CD4-positive, alpha-beta T cell (primary cell): ENCODE data around the gene AMFR. TPM values are rescaled to one million over a fixed set of nuclear protein-coding genes. Genes with fewer than 3 reads are reported as not detected.

Experiments used
- ATAC-seq: fragments of 200-7000 bp; cut with Tn5 transposase; one replicate; pipeline ENCODE4 v1.10.0; 2022; ENCODE audit warnings: mild to moderate bottlenecking; ENCODE audit not compliant: poor library complexity
- CTCF ChIA-PET: fragments of 350-600 bp; sonication (Branson Sonifier 250); formaldehyde crosslinking; loops from one replicate; lab custom pipeline; 2021; ENCODE audit warnings: antibody characterized with exemption, inconsistent platforms; lab: Charles Lee
- POLR2A ChIA-PET: fragments of 350-600 bp; sonication (Branson Sonifier 250); formaldehyde crosslinking; loops from one replicate; lab custom pipeline; 2021; ENCODE audit warnings: antibody characterized with exemption, inconsistent platforms; lab: Charles Lee
- DNase-seq, 14 experiments: peaks; one replicate each; pipeline ENCODE4 v3.0.0-alpha.2; 2013 to 2020; ENCODE audit warnings: mixed read lengths in 2 of 14
- H3K27ac ChIP-seq, 2 donors: one replicate each; pipeline versions ENCODE4 v1.5.1 to v1.7.0; 2013; ENCODE audit warnings: low read length in 2 of 2, low read depth in 1 of 2, mild to moderate bottlenecking in 1 of 2
- H3K27me3 ChIP-seq, 2 experiments: 1 replicate in 1 of 2; 2 replicates in 1 of 2; pipeline versions ENCODE4 v1.6.1 to v1.7.0; 2013; ENCODE audit warnings: low read length in 2 of 2, control low read depth in 1 of 2, mild to moderate bottlenecking in 1 of 2, moderate library complexity in 1 of 2; ENCODE audit not compliant: insufficient read depth in 2 of 2, control insufficient read depth in 1 of 2
- H3K36me3 ChIP-seq: one replicate; pipeline ENCODE4 v1.6.1; 2013; ENCODE audit warnings: low read length, control low read depth; ENCODE audit not compliant: insufficient read depth
- H3K4me1 ChIP-seq: one replicate; pipeline ENCODE4 v1.6.1; 2013; ENCODE audit warnings: low read length, control low read depth; ENCODE audit not compliant: insufficient read depth
- H3K4me3 ChIP-seq: one replicate; pipeline ENCODE4 v1.5.1; 2013; ENCODE audit warnings: mild to moderate bottlenecking, low read length, moderate library complexity
- H3K9me3 ChIP-seq, 2 experiments: 1 replicate in 1 of 2; 2 replicates in 1 of 2; pipeline versions ENCODE4 v1.6.1 to v1.7.0; 2013; ENCODE audit warnings: low read length in 2 of 2, mild to moderate bottlenecking in 2 of 2, control low read depth in 1 of 2, moderate library complexity in 1 of 2; ENCODE audit not compliant: control insufficient read depth in 1 of 2, insufficient read depth in 1 of 2
- H3K27ac Mint-ChIP-seq: one replicate; pipeline ENCODE4 v1.8.0; 2020; ENCODE audit warnings: mixed read lengths
- H3K27me3 Mint-ChIP-seq: one replicate; pipeline ENCODE4 v1.8.0; 2021; ENCODE audit warnings: mixed read lengths
- H3K36me3 Mint-ChIP-seq: one replicate; pipeline ENCODE4 v1.8.0; 2021; ENCODE audit warnings: low read depth, mixed read lengths
- H3K4me1 Mint-ChIP-seq: one replicate; pipeline ENCODE4 v1.8.0; 2021; ENCODE audit warnings: low read depth, mixed read lengths
- H3K4me3 Mint-ChIP-seq: one replicate; pipeline ENCODE4 v1.8.0; 2020; ENCODE audit warnings: mild to moderate bottlenecking, mixed read lengths
- H3K9me3 Mint-ChIP-seq: one replicate; pipeline ENCODE4 v1.8.0; 2020; ENCODE audit warnings: mixed read lengths
- CTCF ChIP-seq: fragments of 200-600 bp; IDR thresholded peaks from one replicate; pipeline ENCODE4 v1.8.0; 2022; ENCODE audit warnings: antibody characterized with exemption, mild to moderate bottlenecking
- intact Hi-C, 2 experiments: fragments of 100-400 bp; cut with DNase I in 1 of 2; cut with micrococcal nuclease in 1 of 2; formaldehyde crosslinking; loops; one replicate each; pipeline versions ENCODE4 v1.15.1 to v1.9.0; 2023 to 2025; cut with DNase I, micrococcal nuclease
- total RNA-seq, 174 experiments: library from RNA in 2 of 174; stranded (reverse) in 2 of 174; gene quantifications; one replicate each; pipeline ENCODE4 v1.2.3 and lab custom pipeline; 2021 to 2026

The AMFR gene
- total RNA-seq, 2 experiments from 2014 or later, result 79.2 to 83.8 TPM

- H3K27ac Mint-ChIP-seq, result no peak overlapping the region
- CTCF ChIA-PET, result no interaction called here
- intact Hi-C loops, result no loop called here
These were observed 74.6 kb downstream of the AMFR start for GRCh38 chr16:56350491-56351405.

GRCh38 chr16:56349711-56350161, 75.6 kb downstream of the AMFR start:
- H3K27me3 ChIP-seq, result no peaks in the 10 kb centered on the region
- intact Hi-C loops, result no loop called here
- H3K27ac Mint-ChIP-seq, result no peak overlapping the region
- no peak overlapping the region for H3K4me3 ChIP-seq
- no peak overlapping the region for H3K4me3 Mint-ChIP-seq
- ATAC-seq (no peak), DNase-seq (no peak)
- no peaks in the 10 kb centered on the region for H3K9me3 ChIP-seq
- H3K4me1 Mint-ChIP-seq, result no peaks in the 10 kb centered on the region
- H3K4me1 ChIP-seq, result no peaks in the 10 kb centered on the region
- no peaks in the 10 kb centered on the region for H3K27me3 Mint-ChIP-seq
- no peak for TF ChIP-seq CTCF
- no peaks in the 10 kb centered on the region for H3K36me3 ChIP-seq
- H3K27ac ChIP-seq, result no peak overlapping the region
- H3K9me3 Mint-ChIP-seq, result no peaks in the 10 kb centered on the region
- ChIA-PET CTCF (no interaction called here), POLR2A (no interaction called here)
- no peaks in the 10 kb centered on the region for H3K36me3 Mint-ChIP-seq

More at GRCh38 chr16:56350491-56351405, 74.6 kb downstream of the AMFR start:
- no peaks in the 10 kb centered on the region for H3K36me3 ChIP-seq
- ATAC-seq (no peak), DNase-seq (no peak)
- Mint-ChIP-seq H3K4me1 (peaks cover under 1% of the 10 kb centered on the region), H3K36me3 (no peaks in the 10 kb centered on the region), H3K4me3 (no peak overlapping the region), H3K9me3 (no peaks in the 10 kb centered on the region), H3K27me3 (no peaks in the 10 kb centered on the region)
- no peaks in the 10 kb centered on the region for H3K27me3 ChIP-seq
- no peak overlapping the region for H3K4me3 ChIP-seq
- POLR2A ChIA-PET, result no interaction called here
- H3K9me3 ChIP-seq, result no peaks in the 10 kb centered on the region
- no peak overlapping the region for H3K27ac ChIP-seq
- H3K4me1 ChIP-seq, result no peaks in the 10 kb centered on the region
- TF ChIP-seq CTCF, result no peak

- Mint-ChIP-seq H3K4me1 (no peaks in the 10 kb centered on the region), H3K4me3 (no peak overlapping the region)
- CTCF ChIA-PET, result no interaction called here
These were observed 76.3 kb downstream of the AMFR start for GRCh38 chr16:56349086-56349415.

More at GRCh38 chr16:56349086-56349415, 76.3 kb downstream of the AMFR start:
- no peaks in the 10 kb centered on the region for H3K36me3 Mint-ChIP-seq
- TF ChIP-seq CTCF, result no peak
- POLR2A ChIA-PET, result no interaction called here
- Histone ChIP-seq H3K36me3 (no peaks in the 10 kb centered on the region), H3K9me3 (no peaks in the 10 kb centered on the region), H3K4me3 (no peak overlapping the region), H3K27ac (no peak overlapping the region), H3K27me3 (no peaks in the 10 kb centered on the region), H3K4me1 (no peaks in the 10 kb centered on the region)
- no peak for DNase-seq
- ATAC-seq, result no peak
- no peak overlapping the region for H3K27ac Mint-ChIP-seq
- no peaks in the 10 kb centered on the region for H3K9me3 Mint-ChIP-seq
- no peaks in the 10 kb centered on the region for H3K27me3 Mint-ChIP-seq
- intact Hi-C loops, result no loop called here
